ENCODE measurements around the gene HLA-A. TPM values are rescaled to one million over a fixed set of nuclear protein-coding genes. Genes with fewer than 3 reads are reported as not detected.

The HLA-A gene
- total and polyA plus RNA-seq, 2 experiments from 2014 or later, result 170 to 203 TPM

- TF ChIP-seq CTCF (conservative IDR thresholded peaks at IDR 0.05; ENCODE audit: low read depth in 2 of 2), result no peak
- TF ChIP-seq POLR2AphosphoS5 (IDR thresholded peaks at IDR 0.05; ENCODE audit: low read depth), result no peak
- no peak for TF ChIP-seq ZNF331 (CRISPR knock-in tag; IDR thresholded peaks at IDR 0.05; ENCODE audit: low read depth)
- TF ChIP-seq ZNF462 (CRISPR knock-in tag; IDR thresholded peaks at IDR 0.05), result no peak
- TF ChIP-seq STAT1 (IDR thresholded peaks at IDR 0.05; ENCODE audit: unreplicated experiment), result no peak
These were observed 50.5 kb downstream of the HLA-A start (continued) for GRCh38 chr6:29992807-29993206.

GRCh38 chr6:29994826-29995225 is 52.5 kb downstream of the HLA-A start:
- no peaks in the 10 kb centered on the region for H3F3A ChIP-seq (replicated peaks; ENCODE audit: low read depth)
- no peak overlapping the region for H3K27ac ChIP-seq (ENCODE audit: low read depth)
- H3K4me1 ChIP-seq (ENCODE audit: insufficient read depth), result no peaks in the 10 kb centered on the region
- Mint-ChIP-seq H3K4me3 (no peak overlapping the region), H3K27ac (no peak overlapping the region), H3K9me3 (no peaks in the 10 kb centered on the region), H3K27me3 (ENCODE audit: insufficient read depth, low read depth, poor library complexity) (peaks cover 14% of the 10 kb centered on the region), H3K36me3 (ENCODE audit: low read depth) (no peaks in the 10 kb centered on the region), H3K4me1 (no peaks in the 10 kb centered on the region)
- no peak overlapping the region for H3K4me2 ChIP-seq
- H3K9me2 ChIP-seq (ENCODE audit: insufficient read depth), result no peaks in the 10 kb centered on the region
- no peaks in the 10 kb centered on the region for H3K36me3 ChIP-seq (ENCODE audit: insufficient read depth)
- H3K4me3 ChIP-seq, result no peak overlapping the region
- H3K27me3 ChIP-seq (ENCODE audit: insufficient read depth), result no peaks in the 10 kb centered on the region
- H3K79me2 ChIP-seq (replicated peaks; ENCODE audit: insufficient read depth), result no peaks in the 10 kb centered on the region
- DNase-seq (ENCODE audit: low spot score), result no peak
- ATAC-seq, result no peak
- H2AFZ ChIP-seq, result no peak overlapping the region
- no peaks in the 10 kb centered on the region for H4K20me1 ChIP-seq (replicated peaks; ENCODE audit: insufficient read depth)
- TF ChIP-seq REST (IDR thresholded peaks at IDR 0.05; ENCODE audit: unreplicated experiment) (no peak), ZNF114 (CRISPR knock-in tag; IDR thresholded peaks at IDR 0.05) (no peak), EZH2 (IDR thresholded peaks at IDR 0.05; ENCODE audit: low read depth, unreplicated experiment) (no peak), POLR2AphosphoS5 (IDR thresholded peaks at IDR 0.05; ENCODE audit: low read depth) (no peak), ZNF331 (CRISPR knock-in tag; IDR thresholded peaks at IDR 0.05; ENCODE audit: low read depth) (no peak), ETS1 (IDR thresholded peaks at IDR 0.05) (no peak), CREB1 (CRISPR knock-in tag; IDR thresholded peaks at IDR 0.05; ENCODE audit: low read depth) (no peak), EZH2phosphoT487 (IDR thresholded peaks at IDR 0.05; ENCODE audit: unreplicated experiment) (no peak), STAT1 (IDR thresholded peaks at IDR 0.05; ENCODE audit: unreplicated experiment) (no peak), NANOG (IDR thresholded peaks at IDR 0.05; ENCODE audit: borderline replicate concordance) (no peak)
